ENCODE measurements around the gene VIT. TPM values are rescaled to one million over a fixed set of nuclear protein-coding genes. Genes with fewer than 3 reads are reported as not detected.
"Not testable (repeated sequence)": the region's sequence is repeated elsewhere in the genome, so short reads cannot be mapped to it uniquely, and the experiment has no call there.

Gene VIT
- total RNA-seq, 2 experiments from 2014 or later = not detected

DNA sequence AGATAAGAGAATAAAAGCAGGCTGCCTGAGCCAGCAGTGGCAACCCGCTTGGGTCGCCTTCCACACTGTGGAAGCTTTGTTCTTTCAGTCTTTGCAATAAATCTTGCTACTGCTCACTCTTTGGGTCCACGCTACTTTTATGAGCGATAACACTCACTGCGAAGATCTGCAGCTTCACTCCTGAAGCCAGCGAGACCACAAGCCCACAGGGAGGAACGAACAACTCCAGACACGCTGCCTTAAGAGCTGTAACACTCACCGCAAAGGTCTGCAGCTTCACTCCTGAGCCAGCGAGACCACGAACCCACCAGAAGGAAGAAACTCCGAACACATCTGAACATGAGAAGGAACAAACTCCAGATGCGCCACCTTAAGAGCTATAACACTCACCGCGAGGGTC lies 7.5 kb upstream of the VIT start:
- H3K36me3 Mint-ChIP-seq (ENCODE audit: low read depth); DNase-seq; H3K9me3 Mint-ChIP-seq; H3K4me1 Mint-ChIP-seq; CTCF ChIA-PET; H3K27ac Mint-ChIP-seq; H3K27me3 Mint-ChIP-seq; POLR2A ChIA-PET; H3K4me3 Mint-ChIP-seq: not testable (repeated sequence)

DNA sequence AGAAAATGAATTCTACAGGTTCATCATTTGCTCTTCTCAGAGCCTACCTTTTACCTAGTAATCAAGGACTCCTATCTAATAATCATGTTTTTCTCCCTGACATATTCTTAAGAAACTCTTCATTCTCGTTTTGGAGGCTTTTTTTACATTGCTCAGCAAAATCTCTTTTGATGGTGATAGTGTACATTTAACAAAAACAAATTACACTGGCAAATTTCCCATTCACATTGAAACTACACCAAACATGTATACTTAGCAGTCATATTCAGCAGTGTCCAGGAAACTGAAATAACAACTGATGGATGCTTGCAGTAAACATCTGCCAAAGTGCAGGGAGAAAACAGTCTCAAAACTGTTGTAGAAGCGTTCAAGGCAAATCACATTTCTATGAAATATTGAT lies 4.4 kb upstream of the VIT start:
- Mint-ChIP-seq H3K27me3 (peaks cover 5% of the 10 kb centered on the region), H3K9me3 (no peaks in the 10 kb centered on the region), H3K4me3 (no peak overlapping the region), H3K36me3 (ENCODE audit: low read depth) (no peaks in the 10 kb centered on the region), H3K27ac (no peak overlapping the region), H3K4me1 (no peaks in the 10 kb centered on the region)
- ChIA-PET POLR2A (no interaction called here), CTCF (no interaction called here)
- DNase-seq = no peak

DNA sequence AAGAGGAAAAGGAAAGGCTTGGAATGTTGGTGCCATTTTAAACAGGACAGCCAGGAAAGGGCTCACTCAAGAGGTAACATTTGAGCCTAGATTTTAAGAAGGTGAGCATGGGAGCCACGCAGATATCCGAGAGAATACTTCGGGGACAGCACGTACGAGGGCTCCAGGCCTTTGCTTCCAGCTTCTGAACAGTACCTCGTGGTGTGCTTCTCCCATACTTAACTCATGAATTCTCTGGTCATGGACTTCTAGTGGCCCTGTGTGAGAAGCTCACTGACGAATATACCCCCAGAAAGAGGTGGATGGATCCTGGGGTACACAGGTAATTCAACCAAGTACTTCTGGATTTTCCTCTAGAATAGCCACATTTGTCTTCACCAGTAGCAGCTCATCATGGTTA lies 2.7 kb upstream of the VIT start:
- no peak overlapping the region for H3K27ac Mint-ChIP-seq
- CTCF ChIA-PET = no interaction called here
- H3K4me1 Mint-ChIP-seq = no peaks in the 10 kb centered on the region
- peaks cover 11% of the 10 kb centered on the region for H3K27me3 Mint-ChIP-seq
- H3K9me3 Mint-ChIP-seq = no peaks in the 10 kb centered on the region
- POLR2A ChIA-PET = no interaction called here
- H3K4me3 Mint-ChIP-seq = no peak overlapping the region
- H3K36me3 Mint-ChIP-seq (ENCODE audit: low read depth) = no peaks in the 10 kb centered on the region
- no peak for DNase-seq

DNA sequence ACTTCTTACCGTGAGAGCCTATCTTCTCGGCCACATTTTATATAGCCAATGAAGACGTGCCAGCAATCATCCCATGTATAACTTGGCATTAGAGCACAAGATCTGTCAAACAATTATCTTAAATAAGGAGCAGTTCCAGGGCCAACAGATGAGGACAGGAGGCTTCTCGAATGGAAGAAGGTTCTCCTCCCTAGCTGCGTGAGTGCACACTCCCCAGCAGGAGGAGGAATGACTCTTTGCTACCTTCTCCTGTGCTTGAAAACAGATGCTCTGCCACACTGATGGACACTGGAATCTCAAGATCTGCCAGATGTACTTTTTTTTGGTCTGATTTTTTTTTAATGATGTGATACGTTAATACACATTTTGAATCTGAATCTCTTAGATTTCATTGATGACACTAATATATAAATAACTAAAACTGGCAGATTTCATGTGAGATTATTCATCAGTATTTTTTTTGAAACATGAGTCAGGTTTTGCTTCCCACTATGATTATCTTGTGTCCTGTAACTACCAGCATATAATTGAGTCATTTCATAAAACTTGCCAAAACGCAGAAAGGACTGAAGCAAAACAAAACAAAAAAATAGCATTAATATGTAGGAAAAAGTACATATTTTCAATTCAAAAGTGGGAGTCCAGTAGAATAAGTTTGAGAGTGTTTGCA lies 626 bp upstream of the VIT start:
- ChIA-PET POLR2A (no interaction called here), CTCF (interaction anchor here (0.7 kb wide), 1 partner anchor 1160 kb away, joined by 3 read pairs; no protein-coding TSS in a partner anchor)
- DNase-seq = no peak
- Mint-ChIP-seq H3K4me1 (no peaks in the 10 kb centered on the region), H3K9me3 (no peaks in the 10 kb centered on the region), H3K27me3 (peaks cover 11% of the 10 kb centered on the region), H3K4me3 (no peak overlapping the region), H3K27ac (no peak overlapping the region), H3K36me3 (ENCODE audit: low read depth) (no peaks in the 10 kb centered on the region)

DNA sequence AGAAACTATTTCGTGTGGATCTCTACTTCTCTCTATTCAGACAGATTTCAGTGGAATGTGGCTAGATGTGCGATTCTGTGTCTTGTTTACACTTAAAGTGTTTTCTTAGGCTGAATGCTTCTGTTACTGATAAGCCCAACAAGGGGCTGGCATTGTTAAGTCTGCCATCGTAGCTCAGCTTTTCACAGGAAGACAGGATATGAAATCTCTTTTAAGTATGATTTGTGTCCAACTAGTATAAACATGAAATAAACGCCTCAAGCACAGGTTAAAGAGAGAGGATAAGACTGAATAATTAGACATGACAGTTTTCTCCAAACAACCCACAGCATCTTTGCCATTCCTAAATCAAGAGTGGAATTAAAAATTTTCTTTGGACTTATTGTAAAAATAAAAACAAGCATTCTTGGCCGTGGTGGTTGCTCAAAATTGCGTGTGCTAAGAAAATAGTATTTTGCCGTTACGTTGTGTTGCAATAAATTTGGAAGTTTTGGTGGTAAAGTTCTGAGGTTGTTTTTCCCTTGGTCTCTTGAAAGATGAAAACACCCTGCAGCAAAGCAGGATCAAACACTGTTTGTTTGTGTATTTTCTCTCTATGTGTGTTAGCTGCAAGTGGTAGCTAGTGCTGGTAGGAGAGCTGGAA lies 1.0 kb downstream of the VIT start:
- no peak for DNase-seq
- H3K4me1 Mint-ChIP-seq = no peaks in the 10 kb centered on the region
- H3K27ac Mint-ChIP-seq = no peak overlapping the region
- H3K9me3 Mint-ChIP-seq = no peaks in the 10 kb centered on the region
- ChIA-PET POLR2A (no interaction called here), CTCF (no interaction called here)
- peaks cover 11% of the 10 kb centered on the region for H3K27me3 Mint-ChIP-seq
- H3K4me3 Mint-ChIP-seq = no peak overlapping the region
- no peaks in the 10 kb centered on the region for H3K36me3 Mint-ChIP-seq (ENCODE audit: low read depth)

DNA sequence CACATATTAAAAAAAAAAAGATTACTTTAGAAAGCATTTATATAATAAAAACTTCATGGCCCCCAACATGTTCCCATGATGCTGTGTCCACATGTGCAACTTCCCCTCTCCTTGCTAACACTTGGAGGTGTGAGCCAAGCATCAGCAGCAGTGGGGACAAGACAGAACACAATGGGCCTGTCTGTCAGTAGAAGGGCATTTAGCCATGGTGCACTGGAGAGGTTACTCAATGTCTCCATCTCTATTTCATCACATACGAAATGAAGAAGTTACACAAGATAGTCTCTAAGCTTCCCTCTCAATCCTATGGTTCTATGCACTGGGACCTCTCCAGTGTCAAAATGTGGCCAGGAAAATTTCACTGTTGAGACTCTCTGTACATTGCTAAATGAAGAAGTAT lies 2.5 kb downstream of the VIT start:
- no peak for DNase-seq
- CTCF ChIA-PET = no interaction called here
- Mint-ChIP-seq H3K4me3 (no peak overlapping the region), H3K36me3 (ENCODE audit: low read depth) (no peaks in the 10 kb centered on the region), H3K27me3 (peaks cover 11% of the 10 kb centered on the region), H3K9me3 (no peaks in the 10 kb centered on the region), H3K27ac (no peak overlapping the region), H3K4me1 (no peaks in the 10 kb centered on the region)
- POLR2A ChIA-PET = no interaction called here

DNA sequence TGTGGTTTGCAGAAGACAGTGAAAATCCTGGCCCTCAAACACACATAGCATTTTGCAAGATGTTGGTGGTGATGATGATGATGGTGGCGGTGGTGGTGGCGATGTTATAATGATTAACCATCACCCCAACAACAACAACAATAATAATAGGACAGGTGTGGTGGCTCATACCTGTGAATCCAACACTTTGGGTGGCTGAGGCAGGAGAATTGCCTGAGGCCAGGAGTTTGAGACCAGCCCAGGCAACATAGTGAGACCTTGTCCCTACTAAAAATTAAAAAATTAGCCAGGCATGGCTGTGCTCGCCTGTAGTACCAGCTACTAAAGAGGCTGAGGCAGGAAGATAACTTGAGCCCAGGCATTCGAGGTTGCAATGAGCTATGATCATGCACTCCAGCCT lies 3.8 kb downstream of the VIT start:
- ChIA-PET CTCF (interaction anchor here (1.1 kb wide), 1 partner anchor 86 kb away, joined by 4 read pairs; no protein-coding TSS in a partner anchor), POLR2A (no interaction called here)
- H3K27ac Mint-ChIP-seq = no peak overlapping the region
- no peak overlapping the region for H3K4me3 Mint-ChIP-seq
- H3K9me3 Mint-ChIP-seq = no peaks in the 10 kb centered on the region
- DNase-seq = no peak
- no peaks in the 10 kb centered on the region for H3K36me3 Mint-ChIP-seq (ENCODE audit: low read depth)
- peaks cover 11% of the 10 kb centered on the region for H3K27me3 Mint-ChIP-seq
- H3K4me1 Mint-ChIP-seq = no peaks in the 10 kb centered on the region

DNA sequence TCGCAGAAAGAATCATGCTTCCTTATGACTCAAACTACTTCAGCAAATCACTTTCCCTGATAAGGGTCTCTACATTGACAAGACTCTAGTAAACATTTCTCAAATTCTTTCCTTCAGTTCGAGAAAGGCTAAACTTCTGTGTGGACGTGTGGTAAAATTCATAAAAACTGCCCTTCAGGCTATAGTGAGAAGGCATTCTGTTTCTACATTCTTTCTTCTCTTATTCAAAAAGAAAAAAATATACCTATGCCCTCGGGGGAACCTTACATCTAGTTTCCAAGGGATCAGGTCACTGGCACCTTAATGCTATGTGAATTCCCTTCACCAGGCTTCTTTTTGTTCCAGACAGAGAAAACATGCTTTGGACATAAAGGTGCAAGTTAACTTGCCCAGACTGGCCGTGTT lies 4.9 kb downstream of the VIT start:
- CTCF ChIA-PET = no interaction called here
- no peak for DNase-seq
- POLR2A ChIA-PET = no interaction called here
- no peaks in the 10 kb centered on the region for H3K9me3 Mint-ChIP-seq
- no peak overlapping the region for H3K4me3 Mint-ChIP-seq
- H3K27ac Mint-ChIP-seq = no peak overlapping the region
- peaks cover 8% of the 10 kb centered on the region for H3K27me3 Mint-ChIP-seq
- H3K36me3 Mint-ChIP-seq (ENCODE audit: low read depth) = no peaks in the 10 kb centered on the region
- no peaks in the 10 kb centered on the region for H3K4me1 Mint-ChIP-seq

DNA sequence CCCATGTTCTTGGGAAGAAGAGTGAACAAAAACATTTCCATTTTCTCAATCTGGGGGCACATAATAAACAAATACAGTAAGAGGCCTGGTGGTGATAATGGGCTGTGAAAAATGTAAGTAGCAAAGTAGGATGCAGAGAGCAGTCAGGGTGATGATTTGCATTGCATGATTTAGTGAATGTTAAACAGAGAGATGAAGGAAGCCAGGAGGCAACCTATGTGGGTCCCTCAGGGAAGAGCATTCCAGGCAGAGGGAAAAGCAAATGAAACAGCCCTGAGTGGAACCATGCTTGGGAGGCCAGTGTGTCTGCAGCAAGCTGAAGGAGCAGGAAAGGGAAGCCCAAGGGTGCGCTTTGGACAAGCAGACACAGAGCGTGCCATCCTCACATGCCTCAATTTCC lies 5.4 kb downstream of the VIT start:
- no peaks in the 10 kb centered on the region for H3K36me3 Mint-ChIP-seq (ENCODE audit: low read depth)
- peaks cover 6% of the 10 kb centered on the region for H3K27me3 Mint-ChIP-seq
- no peak overlapping the region for H3K27ac Mint-ChIP-seq
- ChIA-PET CTCF (no interaction called here), POLR2A (no interaction called here)
- H3K4me3 Mint-ChIP-seq = no peak overlapping the region
- no peaks in the 10 kb centered on the region for H3K4me1 Mint-ChIP-seq
- H3K9me3 Mint-ChIP-seq = no peaks in the 10 kb centered on the region
- no peak for DNase-seq

DNA sequence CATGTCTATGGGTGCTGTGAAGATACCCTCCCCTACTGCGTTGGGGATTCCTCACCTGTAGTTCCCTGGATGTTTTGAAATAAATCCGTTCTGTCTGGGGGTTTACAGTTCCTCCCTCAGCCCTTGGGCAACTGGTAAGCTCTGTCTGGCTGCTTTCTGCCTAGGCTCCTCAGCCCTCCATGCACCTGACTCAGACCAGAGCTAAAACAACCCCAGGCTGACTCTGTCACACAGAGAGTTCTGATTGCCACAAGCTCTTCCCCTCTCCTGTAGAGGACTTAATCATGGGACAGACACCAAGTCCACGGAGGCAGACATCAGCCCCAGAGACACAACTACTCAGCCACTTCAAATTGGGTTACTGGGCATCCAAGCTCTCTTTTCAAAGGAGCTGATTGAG lies 6.3 kb downstream of the VIT start:
- Mint-ChIP-seq H3K36me3 (ENCODE audit: low read depth) (no peaks in the 10 kb centered on the region), H3K4me3 (no peak overlapping the region), H3K9me3 (no peaks in the 10 kb centered on the region), H3K27me3 (peaks cover 2% of the 10 kb centered on the region), H3K4me1 (no peaks in the 10 kb centered on the region), H3K27ac (no peak overlapping the region)
- CTCF ChIA-PET = no interaction called here
- POLR2A ChIA-PET = no interaction called here
- no peak for DNase-seq

DNA sequence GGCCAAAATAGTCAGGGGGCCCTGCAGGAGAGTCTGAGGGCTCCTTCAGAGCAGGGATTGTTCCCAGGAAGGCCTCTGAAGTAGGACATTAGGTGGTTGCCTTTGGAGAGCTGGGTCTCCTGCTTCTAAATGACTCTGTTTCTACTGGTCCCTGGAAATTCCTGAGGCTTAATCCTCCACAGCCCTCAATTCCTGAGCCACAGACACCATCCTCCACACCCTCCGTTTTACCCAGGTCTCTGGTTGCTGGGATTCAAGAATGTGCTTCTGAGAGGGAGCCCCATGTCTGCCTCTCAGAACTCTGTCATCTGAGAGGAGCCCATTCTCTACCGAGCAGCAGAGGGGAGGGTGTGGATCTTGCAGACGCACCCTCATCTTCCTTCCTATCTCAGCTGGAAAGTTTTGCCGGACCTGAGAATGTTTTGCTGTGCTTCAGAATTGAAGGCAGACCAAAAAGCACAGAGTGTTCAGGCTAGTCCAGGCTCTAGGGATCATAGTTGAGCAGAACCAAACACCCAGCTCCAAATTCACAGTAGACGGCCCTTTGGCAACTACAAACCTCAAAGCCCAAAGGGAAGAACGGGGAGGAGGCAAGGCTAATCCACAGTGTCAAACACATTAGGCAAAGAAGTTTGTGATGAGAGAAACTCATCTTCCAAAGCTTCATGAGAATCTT lies 8.1 kb downstream of the VIT start:
- no peak overlapping the region for H3K27ac Mint-ChIP-seq
- ChIA-PET POLR2A (no interaction called here), CTCF (no interaction called here)
- H3K36me3 Mint-ChIP-seq (ENCODE audit: low read depth) = no peaks in the 10 kb centered on the region
- no peaks in the 10 kb centered on the region for H3K9me3 Mint-ChIP-seq
- DNase-seq = no peak
- H3K4me3 Mint-ChIP-seq = no peak overlapping the region
- peaks cover 4% of the 10 kb centered on the region for H3K27me3 Mint-ChIP-seq
- H3K4me1 Mint-ChIP-seq = no peaks in the 10 kb centered on the region

DNA sequence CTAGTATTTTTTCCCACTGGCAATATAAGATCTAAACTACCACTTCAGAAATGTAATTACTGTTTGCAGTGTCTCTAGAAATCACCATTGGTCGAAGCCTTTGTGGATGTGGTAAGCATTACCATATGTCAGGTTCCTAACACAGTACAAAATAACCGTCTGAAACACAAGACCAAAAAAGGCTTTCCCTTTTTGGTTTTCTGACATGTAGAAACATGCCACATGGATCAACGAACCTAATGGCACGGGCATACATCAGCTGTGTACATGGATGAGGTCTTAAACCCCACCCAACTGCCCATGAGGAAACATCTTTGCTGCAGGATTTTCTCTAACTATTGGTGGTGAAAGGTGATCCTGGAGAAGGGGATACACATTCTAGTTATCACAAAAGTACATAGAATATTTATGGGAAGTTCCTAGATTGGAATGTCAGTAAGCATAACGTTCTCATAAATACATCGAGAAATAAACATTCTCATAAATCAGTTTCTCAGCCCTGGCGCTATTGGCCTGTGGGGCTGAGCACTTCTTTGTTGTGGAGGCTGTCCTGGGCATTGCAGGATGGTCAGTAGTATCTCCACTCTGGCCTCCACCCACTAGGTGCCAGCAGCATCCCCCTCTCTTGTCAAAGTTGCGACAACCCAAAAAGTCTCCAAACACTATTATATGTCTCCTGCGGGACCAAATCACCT lies 9.0 kb downstream of the VIT start:
- ChIA-PET POLR2A (no interaction called here), CTCF (no interaction called here)
- Mint-ChIP-seq H3K9me3 (no peaks in the 10 kb centered on the region), H3K27ac (no peak overlapping the region), H3K27me3 (peaks cover 5% of the 10 kb centered on the region), H3K4me3 (no peak overlapping the region), H3K36me3 (ENCODE audit: low read depth) (no peaks in the 10 kb centered on the region), H3K4me1 (no peaks in the 10 kb centered on the region)
- no peak for DNase-seq

DNA sequence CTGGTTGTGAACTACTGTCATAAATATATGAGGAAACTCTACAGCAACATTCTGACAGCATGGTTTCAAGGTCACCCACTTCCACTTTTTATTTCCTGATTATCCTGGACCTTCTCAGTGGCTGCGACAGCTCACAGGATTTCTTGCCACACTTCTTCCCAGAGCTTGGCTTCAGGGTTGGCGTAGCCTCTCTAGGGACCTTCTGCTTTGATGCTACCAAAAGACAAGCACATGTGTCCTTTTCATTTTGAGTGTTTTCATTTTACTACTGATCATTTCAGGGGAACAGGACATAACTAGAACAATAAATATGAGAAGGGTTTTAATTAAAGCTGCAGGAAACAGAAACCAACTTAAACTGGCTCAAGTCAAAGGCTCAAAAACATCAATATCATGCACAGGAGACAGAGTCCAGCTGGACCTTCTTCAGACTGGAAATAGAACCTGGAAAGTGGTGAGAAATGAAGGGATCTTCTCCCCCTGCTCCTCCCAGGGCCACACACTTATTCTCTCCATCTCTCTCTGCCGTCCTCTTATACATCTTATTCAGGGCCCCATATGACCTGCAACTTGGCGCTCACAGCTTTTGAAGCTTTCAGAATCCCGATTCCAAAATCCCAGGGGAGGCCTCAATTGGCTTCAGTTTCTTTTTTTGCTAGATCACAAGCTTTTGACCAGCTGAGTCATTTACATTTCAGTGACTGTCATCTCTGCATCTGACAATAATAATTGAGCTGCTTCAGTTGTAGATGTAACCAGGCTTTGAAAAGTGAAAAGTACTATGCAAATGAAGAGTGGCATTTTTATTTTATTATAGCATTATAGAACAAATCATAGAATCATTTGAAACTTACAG lies 9.7 kb downstream of the VIT start:
- CTCF ChIA-PET = no interaction called here
- Mint-ChIP-seq H3K27ac (no peak overlapping the region), H3K27me3 (peaks cover 9% of the 10 kb centered on the region), H3K4me1 (no peaks in the 10 kb centered on the region), H3K9me3 (peaks cover 3% of the 10 kb centered on the region), H3K4me3 (no peak overlapping the region), H3K36me3 (ENCODE audit: low read depth) (no peaks in the 10 kb centered on the region)
- POLR2A ChIA-PET = no interaction called here
- DNase-seq = no peak
